ENCODE measurements around the gene PPRC1.
"Not testable (repeated sequence)": the region's sequence is repeated elsewhere in the genome, so short reads cannot be mapped to it uniquely, and the experiment has no call there.

PPRC1 gene

GRCh38 chr10:102150970-102151773 is 18.3 kb downstream of the PPRC1 start:
- DNase-seq: no peak

- peak; percentile 99 for DNase-seq
Observed at GRCh38 chr10:102151774-102152544, 19.1 kb downstream of the PPRC1 start, which contains the start of gene NOLC1. NOLC1 (plus strand) TSS chr10:102152389; CDS start chr10:102152411, 22 bp downstream.

GRCh38 chr10:102152545-102152890 is 19.7 kb downstream of the PPRC1 start:
- DNase-seq: peak; percentile 11

- DNase-seq: no peak
Observed at GRCh38 chr10:102153093-102153620, 20.3 kb downstream of the PPRC1 start.

- DNase-seq: no peak
Observed at GRCh38 chr10:102154466-102155116, 21.8 kb downstream of the PPRC1 start.

GRCh38 chr10:102157224-102157623 is 24.4 kb downstream of the PPRC1 start:
- DNase-seq: no peak

- DNase-seq: no peak
Observed at GRCh38 chr10:102159051-102159597, 26.3 kb downstream of the PPRC1 start.

GRCh38 chr10:102159831-102160230 is 27.0 kb downstream of the PPRC1 start:
- no peak for DNase-seq

GRCh38 chr10:102163342-102163989 is 30.6 kb downstream of the PPRC1 start:
- no peak for DNase-seq

- no peak for DNase-seq
Observed at GRCh38 chr10:102167861-102168260, 35.0 kb downstream of the PPRC1 start.

GRCh38 chr10:102170602-102171001 is 37.8 kb downstream of the PPRC1 start:
- DNase-seq: no peak

- no peak for DNase-seq
Observed at GRCh38 chr10:102172288-102172687, 39.4 kb downstream of the PPRC1 start.

- DNase-seq: no peak
Observed at GRCh38 chr10:102175415-102175814, 42.6 kb downstream of the PPRC1 start.

- no peak for DNase-seq
Observed at GRCh38 chr10:102184606-102185005, 51.8 kb downstream of the PPRC1 start.

GRCh38 chr10:102185272-102185671 is 52.4 kb downstream of the PPRC1 start:
- DNase-seq: no peak

- no peak for DNase-seq
Observed at GRCh38 chr10:102185811-102186527, 53.1 kb downstream of the PPRC1 start.

- DNase-seq: no peak
Observed at GRCh38 chr10:102188298-102188940, 55.6 kb downstream of the PPRC1 start.

- DNase-seq: not testable (repeated sequence)
Observed at GRCh38 chr10:102188941-102189898, 56.4 kb downstream of the PPRC1 start.

- DNase-seq: no peak
Observed at GRCh38 chr10:102191956-102192355, 59.1 kb downstream of the PPRC1 start.

- DNase-seq: no peak
Observed at GRCh38 chr10:102195296-102195870, 62.5 kb downstream of the PPRC1 start.

Measured in activated gamma-delta T cell treated with Interleukin-2 at 50 U/mL for 16 hours (primary cell).